Mucosa of stomach (tissue), 1 donor: Measurements from ENCODE around the gene NAA50.

Experiments
- H3K27me3 ChIP-seq: one replicate; pipeline ENCODE4 v1.7.0; 2013; ENCODE audit warnings: mild to moderate bottlenecking, low read length; ENCODE audit not compliant: control insufficient read depth, insufficient read depth
- H3K36me3 ChIP-seq: one replicate; pipeline ENCODE4 v1.7.0; 2013; ENCODE audit warnings: low read length; ENCODE audit not compliant: control insufficient read depth, insufficient read depth
- H3K4me1 ChIP-seq: one replicate; pipeline ENCODE4 v1.7.0; 2013; ENCODE audit warnings: mild to moderate bottlenecking, low read length; ENCODE audit not compliant: control insufficient read depth, insufficient read depth
- H3K4me3 ChIP-seq: one replicate; pipeline ENCODE4 v1.7.0; 2013; ENCODE audit warnings: low read length
- H3K9ac ChIP-seq: one replicate; pipeline ENCODE4 v1.7.0; 2013; ENCODE audit warnings: mild to moderate bottlenecking, low read length, moderate library complexity
- H3K9me3 ChIP-seq: one replicate; pipeline ENCODE4 v1.7.0; 2013; ENCODE audit warnings: mild to moderate bottlenecking, low read length, moderate library complexity; ENCODE audit not compliant: control insufficient read depth
- donor health status: Pancreatic carcinoma.

Gene NAA50

DNA sequence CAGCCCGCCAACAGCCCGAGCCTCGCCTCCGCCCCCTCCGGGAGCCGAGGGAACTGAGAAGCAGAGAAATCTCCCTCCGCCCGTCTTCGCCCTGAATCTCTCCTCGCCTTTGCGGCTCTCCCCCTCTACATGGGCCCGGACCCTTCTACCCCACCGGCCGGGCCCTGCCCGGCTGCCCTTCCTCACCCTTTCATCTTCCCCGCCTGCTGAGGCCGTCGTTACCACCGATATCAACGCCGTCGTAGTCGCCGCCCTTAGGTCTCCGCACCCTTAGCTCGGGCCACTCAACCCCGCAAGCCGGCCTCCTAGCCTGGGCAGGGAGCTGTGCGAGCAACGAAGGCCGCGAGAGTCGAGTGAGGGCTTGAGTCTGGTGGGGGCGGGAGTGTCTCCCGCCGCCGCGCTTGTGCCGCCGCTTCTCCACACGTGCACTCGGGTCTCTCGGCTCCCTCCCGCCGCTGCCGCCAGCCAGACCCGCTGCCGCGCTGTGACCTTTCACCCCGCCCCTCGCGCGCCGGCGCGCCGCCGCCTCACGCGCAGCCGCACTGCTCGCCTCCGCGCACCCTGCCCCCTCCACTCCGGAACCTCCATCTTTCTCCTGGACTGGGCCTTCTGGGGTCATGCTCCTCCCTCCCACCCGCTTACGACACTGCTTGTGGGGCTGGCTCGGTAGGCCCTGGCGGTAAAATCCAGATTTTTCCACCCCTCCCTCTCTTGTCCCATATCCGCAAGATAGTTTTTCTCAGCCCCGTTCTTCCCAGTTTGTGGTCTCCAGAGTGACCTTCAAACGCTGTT is at the start of gene NAA50:
NAA50 (minus strand) TSS at position 494 of the 792 bp plus-strand sequence; CDS start at position 194, 300 bp downstream.
- peaks cover 16% of the 10 kb centered on the region for H3K4me1 ChIP-seq
- H3K9ac ChIP-seq, result peak within 1 kb of the TSS; percentile 99
- H3K36me3 ChIP-seq, result no peaks in the 10 kb centered on the region
- H3K27me3 ChIP-seq, result no peaks in the 10 kb centered on the region
- no peaks in the 10 kb centered on the region for H3K9me3 ChIP-seq
- H3K4me3 ChIP-seq, result peak within 1 kb of the TSS; percentile 90

DNA sequence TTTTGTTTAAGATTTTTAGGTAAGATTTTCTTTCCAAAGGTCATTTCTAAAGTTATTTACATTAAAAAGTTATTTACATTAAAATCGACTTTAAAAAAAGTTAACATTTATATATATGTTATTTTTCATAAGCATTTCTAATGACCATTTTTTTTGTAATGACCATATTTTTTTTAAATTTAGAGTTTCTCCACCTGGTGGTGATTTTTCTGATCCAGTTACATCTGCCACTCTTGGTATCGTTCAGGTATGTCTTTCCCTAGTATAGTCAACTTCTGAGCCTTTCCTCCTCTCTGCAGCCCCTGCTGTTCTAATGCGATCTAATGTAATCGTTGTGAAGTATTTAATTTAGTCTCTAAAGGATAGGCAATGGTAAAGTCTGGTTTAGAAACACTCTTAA is 49.6 kb upstream of the NAA50 start:
- no peak overlapping the region for H3K4me3 ChIP-seq
- H3K9ac ChIP-seq, result no peak overlapping the region
- H3K27me3 ChIP-seq, result no peaks in the 10 kb centered on the region
- no peaks in the 10 kb centered on the region for H3K4me1 ChIP-seq
- H3K36me3 ChIP-seq, result no peaks in the 10 kb centered on the region
- no peaks in the 10 kb centered on the region for H3K9me3 ChIP-seq

DNA sequence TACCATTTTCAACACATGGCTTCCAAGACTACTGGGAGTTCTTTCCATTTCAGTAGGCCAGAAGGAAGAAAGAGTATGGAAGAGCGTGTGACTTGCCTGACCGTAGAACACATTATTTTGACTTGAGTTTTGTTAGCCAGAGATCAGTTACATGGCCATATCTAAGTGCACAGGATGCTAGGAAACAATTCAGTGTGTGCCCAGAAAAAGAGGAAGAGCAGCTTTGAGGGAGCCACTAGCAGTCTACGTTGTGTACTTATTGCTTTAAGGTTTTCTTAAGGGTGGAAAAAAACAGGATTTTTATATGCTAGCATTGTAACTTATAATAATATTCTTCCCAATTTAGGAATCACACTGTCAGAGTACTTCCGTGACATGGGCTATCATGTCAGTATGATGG is 48.5 kb upstream of the NAA50 start:
- Histone ChIP-seq H3K27me3 (no peaks in the 10 kb centered on the region), H3K4me3 (no peak overlapping the region), H3K4me1 (no peaks in the 10 kb centered on the region), H3K9ac (no peak overlapping the region), H3K36me3 (no peaks in the 10 kb centered on the region), H3K9me3 (no peaks in the 10 kb centered on the region)

DNA sequence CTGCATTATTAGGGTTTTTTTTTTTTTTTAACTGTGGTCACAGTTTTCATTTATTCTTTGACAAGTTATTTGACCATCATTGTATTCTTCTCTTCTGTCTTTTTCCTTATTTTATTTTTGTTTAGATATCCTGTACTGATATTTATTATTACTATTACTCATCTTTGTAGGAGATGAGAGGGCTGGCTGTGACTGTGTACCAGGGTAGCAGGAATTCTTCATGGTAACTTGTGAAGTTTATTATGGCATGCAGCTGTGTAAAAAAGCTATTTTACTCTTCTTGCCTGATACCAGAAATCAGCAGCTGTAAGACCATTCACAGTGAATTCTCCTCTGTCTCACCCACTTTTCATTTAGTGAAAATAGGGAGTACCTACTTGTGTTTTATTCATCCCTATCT is 45.3 kb upstream of the NAA50 start:
- no peak overlapping the region for H3K9ac ChIP-seq

DNA sequence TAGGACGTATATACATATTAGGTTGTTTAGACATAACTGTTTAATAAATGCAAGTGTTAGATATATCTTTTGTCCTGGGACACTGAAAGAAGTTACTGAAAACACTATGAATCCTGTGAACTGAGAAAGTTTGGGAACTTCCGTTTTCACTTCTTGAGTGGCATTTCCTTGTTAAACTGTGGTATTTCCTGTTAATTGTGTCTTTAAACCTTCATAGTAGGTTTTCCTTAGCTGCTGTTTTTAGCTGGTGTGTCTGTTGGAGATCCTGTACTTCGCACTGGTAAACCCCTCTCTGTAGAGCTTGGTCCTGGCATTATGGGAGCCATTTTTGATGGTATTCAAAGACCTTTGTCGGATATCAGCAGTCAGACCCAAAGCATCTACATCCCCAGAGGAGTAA is 37.9 kb upstream of the NAA50 start:
- H3K9ac ChIP-seq, result no peak overlapping the region
- H3K27me3 ChIP-seq, result no peaks in the 10 kb centered on the region
- H3K36me3 ChIP-seq, result peaks cover 4% of the 10 kb centered on the region
- H3K4me3 ChIP-seq, result no peak overlapping the region
- H3K9me3 ChIP-seq, result no peaks in the 10 kb centered on the region
- H3K4me1 ChIP-seq, result no peaks in the 10 kb centered on the region

More for the DNA sequence above, 45.3 kb upstream of the NAA50 start:
- Histone ChIP-seq H3K4me3 (no peak overlapping the region), H3K9me3 (no peaks in the 10 kb centered on the region), H3K27me3 (no peaks in the 10 kb centered on the region), H3K4me1 (no peaks in the 10 kb centered on the region), H3K36me3 (no peaks in the 10 kb centered on the region)

DNA sequence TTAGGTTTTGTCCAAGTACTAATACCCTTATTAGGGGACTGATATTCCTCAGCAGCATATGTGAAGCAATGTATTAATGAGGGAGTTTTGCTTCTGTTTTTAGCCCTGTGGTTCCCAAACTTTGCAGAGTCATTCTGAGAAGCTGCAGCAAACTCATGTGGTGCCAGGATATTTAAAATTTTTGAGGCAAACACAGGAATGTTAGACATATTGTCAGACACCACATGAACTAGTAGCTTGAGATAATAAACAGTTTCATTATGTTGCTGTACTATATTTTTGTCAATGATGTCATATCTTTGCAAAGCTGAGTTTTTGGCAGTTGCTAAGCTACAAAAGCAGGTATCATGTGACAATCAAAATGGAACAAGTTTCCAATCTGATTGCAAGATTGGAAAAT is 37.4 kb upstream of the NAA50 start:
- H3K4me3 ChIP-seq, result no peak overlapping the region
- no peaks in the 10 kb centered on the region for H3K4me1 ChIP-seq
- no peaks in the 10 kb centered on the region for H3K27me3 ChIP-seq
- no peak overlapping the region for H3K9ac ChIP-seq
- H3K9me3 ChIP-seq, result no peaks in the 10 kb centered on the region
- peaks cover 4% of the 10 kb centered on the region for H3K36me3 ChIP-seq

DNA sequence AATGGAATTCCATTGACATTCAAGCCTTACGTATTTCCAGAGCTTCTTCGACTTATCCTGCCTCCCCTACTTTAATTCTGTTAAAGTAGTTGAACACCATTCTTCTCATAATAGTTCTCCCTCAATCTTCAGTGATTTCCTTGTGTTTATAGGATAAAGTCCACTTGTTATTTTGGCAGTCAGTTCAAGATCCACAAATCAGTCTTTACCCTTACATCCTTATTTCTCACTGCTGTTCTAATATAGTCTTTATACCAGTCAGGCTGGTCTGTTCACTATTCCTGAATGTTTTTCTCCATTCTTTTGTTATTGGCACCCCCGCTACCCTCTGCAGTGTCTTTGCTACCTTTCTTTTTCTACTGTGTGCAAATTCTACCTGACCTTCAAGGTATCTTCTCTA is 30.5 kb upstream of the NAA50 start:
- Histone ChIP-seq H3K4me1 (no peaks in the 10 kb centered on the region), H3K9ac (no peak overlapping the region), H3K4me3 (no peak overlapping the region), H3K36me3 (peaks cover 4% of the 10 kb centered on the region), H3K27me3 (no peaks in the 10 kb centered on the region), H3K9me3 (no peaks in the 10 kb centered on the region)

DNA sequence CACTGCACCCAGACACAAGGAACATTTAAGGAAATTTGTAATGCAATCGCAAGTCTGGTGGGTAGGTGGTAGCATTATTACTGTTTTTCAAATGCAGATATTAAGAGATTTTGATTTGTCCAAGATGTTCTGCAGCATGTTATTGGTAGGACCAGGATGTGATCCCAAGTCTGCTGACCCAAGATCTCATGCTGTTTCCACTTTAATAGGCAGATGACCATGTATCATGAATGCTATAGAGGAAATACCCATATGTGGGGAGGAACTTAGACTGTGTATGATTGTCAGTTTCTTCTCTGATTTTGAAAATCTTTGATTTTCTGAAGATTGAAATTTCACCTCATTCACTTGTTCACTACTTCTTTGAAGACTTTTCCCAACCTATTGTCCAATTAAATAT is 29.5 kb upstream of the NAA50 start:
- Histone ChIP-seq H3K9ac (no peak overlapping the region), H3K4me3 (no peak overlapping the region), H3K36me3 (peaks cover 4% of the 10 kb centered on the region), H3K9me3 (no peaks in the 10 kb centered on the region), H3K4me1 (no peaks in the 10 kb centered on the region), H3K27me3 (no peaks in the 10 kb centered on the region)

DNA sequence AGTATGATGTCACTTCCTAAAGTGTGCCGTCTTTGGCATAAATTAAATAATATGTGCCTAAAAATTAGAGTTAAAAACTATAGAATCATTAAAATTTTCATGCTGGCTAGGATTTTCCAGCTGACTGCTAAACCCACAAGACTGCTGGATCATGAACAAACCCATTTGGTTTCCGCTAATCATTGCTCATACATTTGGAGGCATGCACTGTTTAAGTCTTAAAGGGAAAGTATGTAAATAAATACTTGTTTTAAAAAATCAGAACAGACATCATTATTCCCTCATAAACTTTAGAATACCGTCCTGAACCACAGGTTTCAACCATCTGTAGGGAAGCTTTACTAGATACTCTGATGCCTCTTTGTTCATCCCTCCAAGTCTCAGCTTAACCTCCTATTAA is 27.3 kb upstream of the NAA50 start:
- Histone ChIP-seq H3K4me1 (no peaks in the 10 kb centered on the region), H3K27me3 (no peaks in the 10 kb centered on the region), H3K9me3 (no peaks in the 10 kb centered on the region), H3K9ac (no peak overlapping the region), H3K4me3 (no peak overlapping the region), H3K36me3 (no peaks in the 10 kb centered on the region)

DNA sequence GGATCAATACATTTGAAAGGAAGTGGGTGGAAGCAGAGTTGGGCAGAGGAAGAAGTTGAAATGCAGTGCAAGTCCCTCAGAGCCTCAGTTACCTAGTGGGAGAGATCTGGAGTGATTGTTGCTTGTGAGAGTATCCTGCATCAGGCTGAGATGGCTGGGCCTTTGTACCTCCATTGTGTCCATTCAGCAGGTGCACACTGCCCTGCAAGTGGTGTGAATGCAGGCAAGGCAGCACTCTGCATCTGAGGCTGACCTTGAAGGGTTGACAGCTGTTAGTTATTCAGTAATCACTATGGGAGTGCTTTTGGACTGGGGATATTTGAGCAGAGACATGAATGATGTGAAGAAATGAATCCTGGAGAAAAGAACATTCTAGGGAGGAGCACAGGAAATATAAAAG is 25.9 kb upstream of the NAA50 start:
- no peak overlapping the region for H3K4me3 ChIP-seq
- no peaks in the 10 kb centered on the region for H3K36me3 ChIP-seq
- H3K9ac ChIP-seq, result no peak overlapping the region
- H3K9me3 ChIP-seq, result no peaks in the 10 kb centered on the region
- H3K27me3 ChIP-seq, result no peaks in the 10 kb centered on the region
- H3K4me1 ChIP-seq, result no peaks in the 10 kb centered on the region

DNA sequence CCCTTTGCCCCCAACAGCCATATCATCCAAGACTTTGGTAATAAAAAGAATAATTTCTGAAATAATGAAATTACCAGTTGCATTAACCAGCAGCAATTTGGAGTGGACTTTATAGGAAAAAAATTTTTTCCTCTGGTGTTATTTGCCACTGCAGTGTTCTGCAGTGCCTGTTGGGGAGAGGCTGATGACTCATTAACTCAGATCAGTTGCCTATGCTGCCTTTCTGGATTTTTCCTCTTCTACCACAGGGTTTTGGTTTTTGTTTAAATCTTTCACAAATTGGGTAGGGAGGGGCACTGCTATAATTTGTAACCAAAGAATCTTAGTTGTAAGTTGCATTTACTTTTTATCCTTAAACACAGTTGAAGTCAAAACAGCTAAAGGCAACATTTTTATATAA is 23.5 kb upstream of the NAA50 start:
- H3K4me3 ChIP-seq, result no peak overlapping the region

DNA sequence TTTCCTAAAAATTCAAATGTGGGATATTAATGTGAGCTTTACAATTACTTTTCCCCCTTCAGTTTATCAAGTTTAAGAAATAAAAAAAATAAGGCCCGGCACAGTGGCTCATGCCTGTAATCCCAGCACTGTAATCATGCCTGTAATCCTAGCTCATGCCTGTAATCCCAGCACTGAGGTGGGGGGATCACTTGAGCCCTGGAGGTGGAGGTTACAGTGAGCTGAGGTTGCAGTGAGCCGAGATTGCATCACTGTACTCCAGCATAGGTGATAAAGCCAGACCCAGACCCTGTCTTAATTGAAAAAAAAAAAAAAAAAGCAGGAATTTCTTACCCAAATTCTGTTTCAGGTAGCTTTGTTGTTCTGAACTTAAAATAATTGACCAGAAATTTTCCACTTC is 18.6 kb upstream of the NAA50 start:
- H3K4me3 ChIP-seq, result no peak overlapping the region
- no peaks in the 10 kb centered on the region for H3K4me1 ChIP-seq
- no peaks in the 10 kb centered on the region for H3K27me3 ChIP-seq
- H3K9me3 ChIP-seq, result no peaks in the 10 kb centered on the region
- H3K36me3 ChIP-seq, result no peaks in the 10 kb centered on the region
- no peak overlapping the region for H3K9ac ChIP-seq

More for the DNA sequence above, 23.5 kb upstream of the NAA50 start:
- no peaks in the 10 kb centered on the region for H3K36me3 ChIP-seq
- H3K9ac ChIP-seq, result no peak overlapping the region
- no peaks in the 10 kb centered on the region for H3K9me3 ChIP-seq
- H3K27me3 ChIP-seq, result no peaks in the 10 kb centered on the region
- no peaks in the 10 kb centered on the region for H3K4me1 ChIP-seq
